Measurements from ENCODE around the gene CES4A.

Gene CES4A

DNA sequence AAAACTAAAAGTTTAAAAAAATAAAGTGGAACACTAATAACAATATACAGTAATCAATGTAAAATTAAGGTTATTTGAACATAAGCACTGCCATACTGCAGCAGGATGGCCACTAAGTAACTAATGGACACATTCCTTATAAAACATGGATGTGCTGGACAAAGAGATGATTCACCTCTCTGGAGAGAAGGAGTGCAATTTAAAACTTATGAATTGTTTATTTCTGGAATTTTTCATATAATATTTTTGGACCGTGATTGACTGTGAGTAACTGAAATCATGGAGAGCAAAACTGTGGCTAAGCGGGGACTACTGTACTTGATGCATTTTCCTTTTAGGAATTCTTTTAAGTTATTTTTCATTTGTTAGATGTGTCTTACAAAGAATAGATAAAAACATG lies 62.4 kb downstream of the CES4A start:
- DNase-seq (ENCODE audit: low read depth in 2 of 2), result no peak

DNA sequence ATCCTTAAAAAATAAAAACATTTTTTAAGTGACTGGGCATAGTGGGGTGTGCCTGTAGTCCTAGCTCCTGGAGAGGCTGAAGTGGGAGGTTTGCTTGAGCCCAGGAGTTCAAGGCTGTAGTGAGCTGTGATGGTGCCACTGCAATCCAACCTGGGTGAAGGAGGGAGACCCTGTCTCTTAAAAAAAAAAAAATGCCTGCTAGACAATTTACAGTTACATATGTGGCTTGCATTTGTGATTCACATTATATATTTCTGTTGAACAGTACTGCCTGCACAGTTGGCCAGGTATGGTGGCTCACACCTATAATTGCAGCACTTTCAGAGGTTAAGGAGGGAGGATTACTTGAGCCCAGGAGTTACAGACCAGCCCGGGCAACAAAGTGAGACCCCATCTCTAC lies 64.0 kb downstream of the CES4A start:
- no peak for DNase-seq (ENCODE audit: low read depth in 2 of 2)

DNA sequence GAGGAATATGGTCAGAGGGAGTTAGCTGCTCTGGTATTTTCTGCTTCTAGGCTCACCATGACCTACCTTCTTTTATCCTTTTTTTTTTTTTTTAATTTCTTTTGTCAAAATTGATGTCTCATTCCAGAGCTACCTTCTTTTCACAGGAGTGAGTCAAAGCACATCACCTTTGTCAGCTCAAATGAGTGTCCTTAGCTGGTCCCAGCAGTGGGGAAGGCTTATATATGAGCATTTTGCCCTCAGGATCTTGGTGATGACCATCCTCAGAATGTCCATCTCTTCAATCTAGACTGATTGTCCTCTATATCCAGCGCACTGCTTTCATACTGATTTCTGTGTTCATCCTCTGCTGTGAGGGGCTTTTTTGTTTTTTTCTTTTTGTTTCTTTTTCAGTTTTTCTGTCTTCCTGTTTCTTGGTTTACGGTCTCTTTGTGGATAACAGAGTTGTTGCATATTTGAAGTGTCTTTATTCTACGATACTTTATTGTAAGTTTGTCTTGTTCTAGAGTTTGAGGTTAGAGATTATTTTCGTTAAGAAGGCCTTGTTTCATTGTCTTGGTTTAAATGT lies 65.5 kb downstream of the CES4A start:
- DNase-seq (ENCODE audit: low read depth in 2 of 2), result no peak

DNA sequence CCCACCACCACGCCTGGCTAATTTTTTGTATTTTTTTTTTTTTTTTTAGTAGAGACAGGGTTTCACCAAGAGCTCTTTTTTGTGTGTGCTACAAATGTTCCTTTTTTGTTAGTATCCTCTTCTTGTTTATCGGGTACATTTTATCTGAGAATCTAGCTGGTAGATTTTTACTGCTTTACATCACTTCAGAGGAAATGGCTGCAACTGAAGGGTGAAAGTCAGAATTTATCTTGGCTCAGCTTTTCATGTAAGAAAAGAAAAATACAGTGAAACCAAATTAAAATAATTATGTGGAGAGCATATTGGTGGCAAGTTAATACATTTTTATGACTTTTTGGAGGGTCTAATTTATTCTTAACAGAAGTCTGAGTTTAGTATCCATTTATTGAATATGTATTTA lies 66.5 kb downstream of the CES4A start:
- DNase-seq (ENCODE audit: low read depth in 2 of 2), result no peak

DNA sequence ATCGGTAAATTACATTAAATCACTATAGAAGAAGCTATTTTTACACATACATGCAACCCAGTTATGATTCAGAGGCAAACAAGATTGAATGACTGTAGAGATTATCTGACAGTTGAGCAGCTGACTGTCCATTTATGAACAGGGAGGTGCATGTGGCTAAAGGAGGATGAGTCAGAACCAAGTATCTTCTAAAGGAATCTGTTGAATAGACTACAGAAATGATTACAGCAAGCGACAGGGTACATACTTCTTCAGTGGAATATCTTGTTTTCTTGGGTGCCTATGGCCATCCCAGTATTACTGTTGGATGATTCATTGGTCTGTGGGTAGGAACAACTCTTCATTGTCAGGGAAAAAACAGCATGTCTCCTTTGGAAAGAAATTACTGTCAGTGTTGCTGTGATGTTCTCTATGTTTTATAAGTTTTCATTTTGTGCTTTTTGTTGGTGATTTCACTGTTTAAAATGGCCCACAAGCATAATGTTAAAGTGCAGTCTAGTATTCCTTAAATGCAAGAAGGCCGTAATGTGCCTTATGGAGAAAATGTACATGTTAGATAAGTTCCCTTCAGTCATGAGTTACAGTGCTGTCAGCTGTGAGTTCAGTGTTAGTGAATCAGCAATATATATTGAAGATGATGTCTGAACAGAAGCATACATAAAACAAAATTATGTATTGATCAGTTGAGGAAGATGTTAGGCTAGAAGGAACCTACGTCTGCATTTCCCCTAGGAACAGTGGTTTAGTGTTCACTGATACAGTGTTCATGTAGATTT lies 67.5 kb downstream of the CES4A start:
- DNase-seq (ENCODE audit: low read depth in 2 of 2), result no peak
